Liver (tissue), 3 donors: ENCODE data around the gene TTI1.

Experiments
- TAF1 ChIP-seq: conservative IDR thresholded peaks from 2 replicates; pipeline ENCODE4 v1.6.1; 2016; ENCODE audit warnings: antibody characterized with exemption, mild to moderate bottlenecking
- TF ChIP-seq, protein P1 (sequence below): fragments of 150-350 bp; IDR thresholded peaks from 2 replicates; pipeline ENCODE4 v1.5.1; 2017; ENCODE audit warnings: improper control_type of control experiment, low read depth, low read length; ENCODE audit not compliant: missing input control
- TF ChIP-seq, protein P2 (sequence below): IDR thresholded peaks from 2 replicates; pipeline ENCODE4 v1.6.1; 2016; ENCODE audit warnings: antibody characterized with exemption
- TF ChIP-seq, protein P3 (sequence below): IDR thresholded peaks from 2 replicates; pipeline ENCODE4 v1.6.1; 2016; ENCODE audit warnings: antibody characterized with exemption
- donor health status: healthy.
- donor health status: healthy.

DNA sequence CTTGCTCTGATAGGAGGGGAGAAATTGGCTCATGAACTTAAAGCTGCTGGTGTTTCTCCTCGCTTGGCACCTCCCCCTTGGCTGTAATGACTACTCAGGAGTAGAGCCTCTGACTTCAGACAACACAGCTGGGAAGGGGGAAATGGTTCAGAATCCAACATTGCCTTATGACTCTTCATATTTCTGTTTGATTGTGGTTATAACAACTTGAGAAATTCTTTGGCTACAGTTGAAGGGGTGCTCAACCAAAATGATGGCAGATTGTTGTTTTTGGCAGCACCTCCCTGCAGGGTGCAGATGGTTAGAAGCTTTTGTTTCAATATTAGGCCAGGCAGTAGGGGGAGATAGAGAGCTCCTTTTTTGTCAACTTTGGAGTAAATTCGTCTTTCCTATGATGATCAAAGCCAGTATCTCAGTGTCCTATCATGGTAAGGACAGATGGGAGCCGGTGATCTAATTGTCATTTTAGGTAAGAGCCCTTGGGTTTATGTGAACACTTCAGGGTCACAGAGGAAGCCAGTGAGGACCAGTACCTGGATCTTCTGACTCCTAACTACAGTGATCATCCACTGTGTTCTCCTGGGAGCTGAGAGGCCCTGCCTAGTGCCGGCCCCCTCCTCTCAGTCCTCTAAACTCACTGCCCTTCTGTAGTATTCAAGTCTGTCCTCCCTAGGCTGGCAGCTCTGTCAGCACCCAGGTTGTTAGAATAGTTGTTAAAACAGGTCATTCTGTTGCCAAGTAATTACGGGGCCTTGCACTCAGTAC is 40.2 kb upstream of the TTI1 start:
- TF ChIP-seq, protein P1, sequence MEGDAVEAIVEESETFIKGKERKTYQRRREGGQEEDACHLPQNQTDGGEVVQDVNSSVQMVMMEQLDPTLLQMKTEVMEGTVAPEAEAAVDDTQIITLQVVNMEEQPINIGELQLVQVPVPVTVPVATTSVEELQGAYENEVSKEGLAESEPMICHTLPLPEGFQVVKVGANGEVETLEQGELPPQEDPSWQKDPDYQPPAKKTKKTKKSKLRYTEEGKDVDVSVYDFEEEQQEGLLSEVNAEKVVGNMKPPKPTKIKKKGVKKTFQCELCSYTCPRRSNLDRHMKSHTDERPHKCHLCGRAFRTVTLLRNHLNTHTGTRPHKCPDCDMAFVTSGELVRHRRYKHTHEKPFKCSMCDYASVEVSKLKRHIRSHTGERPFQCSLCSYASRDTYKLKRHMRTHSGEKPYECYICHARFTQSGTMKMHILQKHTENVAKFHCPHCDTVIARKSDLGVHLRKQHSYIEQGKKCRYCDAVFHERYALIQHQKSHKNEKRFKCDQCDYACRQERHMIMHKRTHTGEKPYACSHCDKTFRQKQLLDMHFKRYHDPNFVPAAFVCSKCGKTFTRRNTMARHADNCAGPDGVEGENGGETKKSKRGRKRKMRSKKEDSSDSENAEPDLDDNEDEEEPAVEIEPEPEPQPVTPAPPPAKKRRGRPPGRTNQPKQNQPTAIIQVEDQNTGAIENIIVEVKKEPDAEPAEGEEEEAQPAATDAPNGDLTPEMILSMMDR: peak; percentile 70
- TF ChIP-seq TAF1: no peak
- TF ChIP-seq, protein P2, sequence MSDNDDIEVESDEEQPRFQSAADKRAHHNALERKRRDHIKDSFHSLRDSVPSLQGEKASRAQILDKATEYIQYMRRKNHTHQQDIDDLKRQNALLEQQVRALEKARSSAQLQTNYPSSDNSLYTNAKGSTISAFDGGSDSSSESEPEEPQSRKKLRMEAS: no peak
- TF ChIP-seq, protein P3, sequence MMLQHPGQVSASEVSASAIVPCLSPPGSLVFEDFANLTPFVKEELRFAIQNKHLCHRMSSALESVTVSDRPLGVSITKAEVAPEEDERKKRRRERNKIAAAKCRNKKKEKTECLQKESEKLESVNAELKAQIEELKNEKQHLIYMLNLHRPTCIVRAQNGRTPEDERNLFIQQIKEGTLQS: no peak
